ENCODE data around the gene NKX2-3. TPM values are rescaled to one million over a fixed set of nuclear protein-coding genes. Genes with fewer than 3 reads are reported as not detected.

The NKX2-3 gene
- total and polyA plus RNA-seq, 9 of the 15 experiments (the other 6 are each of a cell fraction or from before 2014, with no cell fraction given) = not detected

DNA sequence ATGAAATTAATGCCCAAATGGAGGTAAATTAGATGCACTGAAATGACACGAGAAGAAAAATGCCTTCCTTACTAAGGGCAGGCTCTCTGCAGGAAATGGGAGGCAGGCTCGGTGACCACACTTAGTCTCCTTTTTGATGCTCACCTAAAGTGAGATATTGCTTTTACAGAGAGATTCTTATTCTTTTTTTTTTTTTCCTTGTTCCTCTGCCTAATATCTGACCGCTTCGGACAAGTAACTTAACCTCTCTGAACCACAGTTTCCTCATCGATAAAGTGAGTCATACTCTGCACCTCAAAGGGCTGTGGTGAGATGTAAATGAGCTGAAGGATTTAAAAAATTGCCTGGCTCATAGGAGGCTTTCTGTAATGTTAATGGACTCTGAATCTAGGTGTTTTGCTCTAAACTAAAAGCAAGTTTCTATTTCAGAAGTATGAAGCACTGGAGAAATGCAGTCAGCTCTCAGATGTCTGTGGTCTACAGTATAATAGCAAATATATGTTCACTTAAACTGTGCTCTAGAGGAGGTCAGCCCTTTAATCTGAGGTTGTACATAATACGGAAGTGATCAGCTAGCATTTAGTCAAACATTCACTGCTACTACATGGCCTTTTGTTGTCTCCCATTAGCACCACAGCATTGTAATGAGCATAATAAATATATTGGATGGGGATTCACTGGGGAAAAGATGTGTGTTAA, 23.2 kb downstream of the NKX2-3 start:
- Histone ChIP-seq H3K27me3 (ENCODE audit: control insufficient read depth in 2 of 2, insufficient read depth in 2 of 2, low read length in 2 of 2) (peaks cover 6 to 22% of the 10 kb centered on the region in 2 experiments; a peak in 4 of 5 replicates), H3K9me1 (ENCODE audit: control insufficient read depth, insufficient read depth, low read length) (no peaks in the 10 kb centered on the region), H3K9me3 (replicated peaks; ENCODE audit: control insufficient read depth, insufficient read depth, low read depth, low read length) (no peaks in the 10 kb centered on the region), H2AFZ (ENCODE audit: low read depth, low read length) (no peak overlapping the region), H4K20me1 (replicated peaks; ENCODE audit: control insufficient read depth, insufficient read depth, low read length) (no peaks in the 10 kb centered on the region), H3K4me1 (replicated peaks in 1 of 2; ENCODE audit: control insufficient read depth in 2 of 2, insufficient read depth in 2 of 2, low read length in 2 of 2) (no peaks in the 10 kb centered on the region), H3K27ac (ENCODE audit: extremely low read depth, low read depth, low read length) (no peak overlapping the region), H3K9ac (ENCODE audit: insufficient read depth in 1 of 2, low read depth in 2 of 2, low read length in 2 of 2) (no peak overlapping the region), H3K4me3 (no peak overlapping the region), H3K4me2 (ENCODE audit: insufficient read depth, low read length) (no peak overlapping the region), H3K79me2 (ENCODE audit: control insufficient read depth, insufficient read depth, low read length) (no peaks in the 10 kb centered on the region), H3K36me3 (ENCODE audit: control insufficient read depth, insufficient read depth, low read length) (no peaks in the 10 kb centered on the region)
- TF ChIP-seq HEY1 (CRISPR knock-in tag; IDR thresholded peaks at IDR 0.05; ENCODE audit: borderline replicate concordance) (no peak), HDAC3 (IDR thresholded peaks at IDR 0.05; ENCODE audit: borderline replicate concordance, partially characterized antibody) (no peak), FOXM1 (IDR thresholded peaks at IDR 0.05; ENCODE audit: low read depth) (no peak), FOXM1 (CRISPR knock-in tag; IDR thresholded peaks at IDR 0.05; ENCODE audit: low read depth) (no peak), ZNF444 (CRISPR knock-in tag; IDR thresholded peaks at IDR 0.05) (no peak), ZNF184 (CRISPR knock-in tag; IDR thresholded peaks at IDR 0.05) (no peak), ARID2 (IDR thresholded peaks at IDR 0.05) (no peak), TAL1 (IDR thresholded peaks at IDR 0.05) (no peak), ZNF780A (CRISPR knock-in tag; IDR thresholded peaks at IDR 0.05) (no peak), ZNF212 (CRISPR knock-in tag; IDR thresholded peaks at IDR 0.05) (no peak), RUNX1 (IDR thresholded peaks at IDR 0.05; ENCODE audit: low read depth) (no peak), STAG1 (CRISPR knock-in tag; IDR thresholded peaks at IDR 0.05; ENCODE audit: borderline replicate concordance) (no peak), JUNB (CRISPR knock-in tag; conservative IDR thresholded peaks at IDR 0.05) (no peak), PML (IDR thresholded peaks at IDR 0.05; ENCODE audit: low read length) (no peak), PCBP2 (IDR thresholded peaks at IDR 0.05; ENCODE audit: low read depth, low read length, poor library complexity, severe bottlenecking) (no peak), NFE2L1 (tag; IDR thresholded peaks at IDR 0.05; ENCODE audit: borderline replicate concordance, low read depth) (no peak), SMARCE1 (IDR thresholded peaks at IDR 0.05) (no peak), KLF6 (CRISPR knock-in tag; IDR thresholded peaks at IDR 0.05; ENCODE audit: borderline replicate concordance) (no peak)
- TF ChIP-seq, protein P1, sequence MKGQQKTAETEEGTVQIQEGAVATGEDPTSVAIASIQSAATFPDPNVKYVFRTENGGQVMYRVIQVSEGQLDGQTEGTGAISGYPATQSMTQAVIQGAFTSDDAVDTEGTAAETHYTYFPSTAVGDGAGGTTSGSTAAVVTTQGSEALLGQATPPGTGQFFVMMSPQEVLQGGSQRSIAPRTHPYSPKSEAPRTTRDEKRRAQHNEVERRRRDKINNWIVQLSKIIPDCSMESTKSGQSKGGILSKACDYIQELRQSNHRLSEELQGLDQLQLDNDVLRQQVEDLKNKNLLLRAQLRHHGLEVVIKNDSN (CRISPR knock-in tag; IDR thresholded peaks at IDR 0.05) = no peak
- TF ChIP-seq, protein P2, sequence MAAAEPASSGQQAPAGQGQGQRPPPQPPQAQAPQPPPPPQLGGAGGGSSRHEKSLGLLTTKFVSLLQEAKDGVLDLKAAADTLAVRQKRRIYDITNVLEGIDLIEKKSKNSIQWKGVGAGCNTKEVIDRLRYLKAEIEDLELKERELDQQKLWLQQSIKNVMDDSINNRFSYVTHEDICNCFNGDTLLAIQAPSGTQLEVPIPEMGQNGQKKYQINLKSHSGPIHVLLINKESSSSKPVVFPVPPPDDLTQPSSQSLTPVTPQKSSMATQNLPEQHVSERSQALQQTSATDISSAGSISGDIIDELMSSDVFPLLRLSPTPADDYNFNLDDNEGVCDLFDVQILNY (CRISPR knock-in tag; IDR thresholded peaks at IDR 0.05) = no peak
- in situ Hi-C loops (cut with MboI) = no loop called here
- DNase-seq (ENCODE audit: extremely low read depth in 1 of 4, low spot score in 3 of 4) = no peak
- intact Hi-C loops (cut with micrococcal nuclease) = loop anchor here (10.0 kb wide), 1 partner anchor 161 kb away; no protein-coding TSS in a partner anchor
- ChIA-PET POLR2A (no interaction called here), CTCF (ENCODE audit: low intra/inter-chr PET ratio) (no interaction called here)
- 0% methylated on average over 6 of the region's 6 CpGs for WGBS (ENCODE audit: insufficient coverage, low coverage, missing lambda C conversion rate)
- BruUV-seq (replicated peaks) = no TSS peak
- ATAC-seq = no peak
- FAIRE-seq = no peak
